Esophagus muscularis mucosa (tissue), 4 donors: ENCODE results near the gene BUB1.
"Not testable (repeated sequence)": the region's sequence is repeated elsewhere in the genome, so short reads cannot be mapped to it uniquely, and the experiment has no call there.

Source experiments
- EP300 ChIP-seq: sonication (generic); formaldehyde crosslinking; IDR thresholded peaks from one replicate; pipeline ENCODE4 v1.6.1; 2017; ENCODE audit warnings: antibody characterized with exemption
- POLR2A ChIP-seq: fragments of 450-650 bp; IDR thresholded peaks from one replicate; pipeline ENCODE4 v1.6.1; 2017; ENCODE audit warnings: antibody characterized with exemption, moderate library complexity, mild to moderate bottlenecking, low read depth
- TF ChIP-seq, protein P1 (sequence below), 3 experiments: fragments of 200-600 bp in 2 of 3; fragments of 450-650 bp in 1 of 3; sonication (generic) in 2 of 3; IDR thresholded peaks; one replicate each; pipeline ENCODE4 v1.5.1; 2017 to 2019; ENCODE audit warnings: antibody characterized with exemption in 3 of 3, mild to moderate bottlenecking in 2 of 3, moderate library complexity in 1 of 3

DNA sequence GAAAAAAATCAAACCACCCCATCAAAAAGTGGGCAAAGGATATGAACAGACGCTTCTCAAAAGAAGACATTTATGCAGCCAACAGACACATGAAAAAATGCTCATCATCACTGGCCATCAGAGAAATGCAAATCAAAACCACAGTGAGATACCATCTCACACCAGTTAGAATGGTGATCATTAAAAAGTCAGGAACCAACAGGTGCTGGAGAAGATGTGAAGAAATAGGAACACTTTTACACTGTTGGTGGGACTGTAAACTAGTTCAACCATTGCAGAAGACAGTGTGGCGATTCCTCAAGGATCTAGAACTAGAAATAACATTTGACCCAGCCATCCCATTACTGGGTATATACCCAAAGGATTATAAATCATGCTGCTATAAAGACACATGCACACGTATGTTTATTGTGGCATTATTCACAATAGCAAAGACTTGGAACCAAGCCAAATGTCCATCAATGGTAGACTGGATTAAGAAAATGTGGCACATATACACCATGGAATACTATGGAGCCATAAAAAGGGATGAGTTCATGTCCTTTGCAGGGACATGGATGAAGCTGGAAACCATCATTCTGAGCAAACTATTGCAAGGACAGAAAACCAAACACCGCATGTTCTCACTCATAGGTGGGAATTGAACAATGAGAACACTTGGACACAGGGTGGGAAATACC lies 41.8 kb downstream of the BUB1 start:
- TF ChIP-seq, protein P1, sequence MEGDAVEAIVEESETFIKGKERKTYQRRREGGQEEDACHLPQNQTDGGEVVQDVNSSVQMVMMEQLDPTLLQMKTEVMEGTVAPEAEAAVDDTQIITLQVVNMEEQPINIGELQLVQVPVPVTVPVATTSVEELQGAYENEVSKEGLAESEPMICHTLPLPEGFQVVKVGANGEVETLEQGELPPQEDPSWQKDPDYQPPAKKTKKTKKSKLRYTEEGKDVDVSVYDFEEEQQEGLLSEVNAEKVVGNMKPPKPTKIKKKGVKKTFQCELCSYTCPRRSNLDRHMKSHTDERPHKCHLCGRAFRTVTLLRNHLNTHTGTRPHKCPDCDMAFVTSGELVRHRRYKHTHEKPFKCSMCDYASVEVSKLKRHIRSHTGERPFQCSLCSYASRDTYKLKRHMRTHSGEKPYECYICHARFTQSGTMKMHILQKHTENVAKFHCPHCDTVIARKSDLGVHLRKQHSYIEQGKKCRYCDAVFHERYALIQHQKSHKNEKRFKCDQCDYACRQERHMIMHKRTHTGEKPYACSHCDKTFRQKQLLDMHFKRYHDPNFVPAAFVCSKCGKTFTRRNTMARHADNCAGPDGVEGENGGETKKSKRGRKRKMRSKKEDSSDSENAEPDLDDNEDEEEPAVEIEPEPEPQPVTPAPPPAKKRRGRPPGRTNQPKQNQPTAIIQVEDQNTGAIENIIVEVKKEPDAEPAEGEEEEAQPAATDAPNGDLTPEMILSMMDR (IDR thresholded peaks at IDR 0.05) = not testable (repeated sequence)
- TF ChIP-seq EP300, POLR2A: not testable (repeated sequence)
